IPS-18a (cell line): ENCODE data around the gene CCDC171.

Experiments used
- H3K27ac ChIP-seq: one replicate; pipeline ENCODE4 v1.5.1; 2013; ENCODE audit warnings: low read length
- H3K27me3 ChIP-seq: one replicate; pipeline ENCODE4 v1.6.1; 2013; ENCODE audit warnings: mild to moderate bottlenecking, low read length; ENCODE audit not compliant: control insufficient read depth, insufficient read depth
- H3K36me3 ChIP-seq: one replicate; pipeline ENCODE4 v1.6.1; 2013; ENCODE audit warnings: low read depth, low read length; ENCODE audit not compliant: control insufficient read depth
- H3K4me1 ChIP-seq: one replicate; pipeline ENCODE4 v1.6.1; 2013; ENCODE audit warnings: low read depth, low read length; ENCODE audit not compliant: control insufficient read depth
- H3K4me3 ChIP-seq: one replicate; pipeline ENCODE4 v1.5.1; 2013; ENCODE audit warnings: low read length
- H3K9ac ChIP-seq: one replicate; pipeline ENCODE4 v1.6.1; 2013; ENCODE audit warnings: mild to moderate bottlenecking, low read length, moderate library complexity
- H3K9me3 ChIP-seq: one replicate; pipeline ENCODE4 v1.6.1; 2013; ENCODE audit warnings: low read depth, low read length; ENCODE audit not compliant: control insufficient read depth

The CCDC171 gene

DNA sequence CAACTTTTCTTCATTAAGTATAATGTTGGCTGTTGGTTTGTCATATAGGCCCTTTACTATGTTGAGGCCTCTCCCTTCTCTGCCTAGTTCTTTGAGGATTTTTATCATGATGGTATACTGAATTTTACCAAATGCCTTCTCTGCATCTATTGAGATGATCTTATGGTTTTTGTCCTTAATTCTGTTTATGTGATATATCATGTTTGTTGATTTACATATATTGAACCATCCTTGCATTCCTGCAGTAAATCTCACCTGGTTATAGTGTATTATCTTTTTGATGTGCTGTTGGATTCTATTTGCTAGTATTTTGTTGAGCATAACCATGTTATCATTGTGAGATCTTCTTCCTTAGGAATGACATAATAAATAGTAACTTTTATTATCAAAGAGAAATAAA is 362.9 kb downstream of the CCDC171 start:
- Histone ChIP-seq H3K9me3 (no peaks in the 10 kb centered on the region), H3K4me3 (no peak overlapping the region), H3K27ac (no peak overlapping the region), H3K27me3 (no peaks in the 10 kb centered on the region), H3K4me1 (no peaks in the 10 kb centered on the region), H3K9ac (no peak overlapping the region), H3K36me3 (no peaks in the 10 kb centered on the region)

DNA sequence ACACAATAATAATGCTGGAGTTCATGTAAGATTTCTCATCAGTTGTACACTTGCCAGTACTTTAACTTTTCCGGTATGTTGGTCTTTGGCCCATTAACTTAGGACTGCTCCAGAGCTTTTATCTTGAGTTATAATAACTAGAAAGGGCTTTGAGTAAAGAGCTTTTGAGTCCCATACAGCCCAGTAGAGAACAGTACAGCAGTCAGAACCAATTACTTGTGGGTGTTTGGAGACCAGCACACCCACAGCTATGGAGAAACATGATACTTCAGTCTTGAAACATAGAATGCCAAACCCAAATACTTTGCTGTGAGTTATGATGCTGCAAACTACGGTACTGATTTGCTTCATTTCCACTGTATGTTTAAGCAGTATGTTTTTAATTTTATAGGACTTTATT is 374.3 kb downstream of the CCDC171 start:
- Histone ChIP-seq H3K27ac (no peak overlapping the region), H3K36me3 (no peaks in the 10 kb centered on the region), H3K9ac (no peak overlapping the region), H3K4me1 (no peaks in the 10 kb centered on the region), H3K9me3 (no peaks in the 10 kb centered on the region), H3K27me3 (no peaks in the 10 kb centered on the region), H3K4me3 (no peak overlapping the region)

DNA sequence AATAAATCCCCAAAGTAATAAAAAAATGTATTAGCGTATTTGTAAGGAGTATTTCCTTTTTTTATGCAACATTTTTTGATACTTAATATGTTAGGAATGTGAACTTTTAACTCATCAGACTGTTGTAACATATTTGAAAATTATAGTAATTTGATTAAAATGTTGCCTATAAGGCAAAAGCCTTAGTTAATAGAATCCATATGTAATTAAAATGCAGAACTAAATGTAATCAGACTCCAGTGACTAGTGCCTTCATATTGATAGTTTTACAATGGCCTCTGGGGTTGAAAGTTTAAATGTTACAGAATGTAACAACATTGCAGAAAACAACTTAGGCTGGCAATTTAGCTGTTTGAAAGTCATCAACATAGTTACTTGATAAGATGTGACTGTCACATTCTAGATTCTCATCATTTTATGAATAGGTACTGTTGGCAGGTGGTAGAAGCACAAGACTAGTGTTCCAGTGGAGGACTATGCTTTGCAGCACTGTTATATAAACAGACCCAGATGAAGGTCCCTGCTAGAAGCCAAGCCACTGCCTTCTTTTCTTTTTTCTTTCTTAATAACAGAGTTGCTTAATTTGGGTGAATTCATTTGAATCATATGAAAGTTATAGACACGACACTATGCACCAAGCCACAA is 382.9 kb downstream of the CCDC171 start:
- Histone ChIP-seq H3K27me3 (no peaks in the 10 kb centered on the region), H3K36me3 (no peaks in the 10 kb centered on the region), H3K27ac (no peak overlapping the region), H3K9me3 (no peaks in the 10 kb centered on the region), H3K4me1 (no peaks in the 10 kb centered on the region), H3K4me3 (no peak overlapping the region), H3K9ac (no peak overlapping the region)

DNA sequence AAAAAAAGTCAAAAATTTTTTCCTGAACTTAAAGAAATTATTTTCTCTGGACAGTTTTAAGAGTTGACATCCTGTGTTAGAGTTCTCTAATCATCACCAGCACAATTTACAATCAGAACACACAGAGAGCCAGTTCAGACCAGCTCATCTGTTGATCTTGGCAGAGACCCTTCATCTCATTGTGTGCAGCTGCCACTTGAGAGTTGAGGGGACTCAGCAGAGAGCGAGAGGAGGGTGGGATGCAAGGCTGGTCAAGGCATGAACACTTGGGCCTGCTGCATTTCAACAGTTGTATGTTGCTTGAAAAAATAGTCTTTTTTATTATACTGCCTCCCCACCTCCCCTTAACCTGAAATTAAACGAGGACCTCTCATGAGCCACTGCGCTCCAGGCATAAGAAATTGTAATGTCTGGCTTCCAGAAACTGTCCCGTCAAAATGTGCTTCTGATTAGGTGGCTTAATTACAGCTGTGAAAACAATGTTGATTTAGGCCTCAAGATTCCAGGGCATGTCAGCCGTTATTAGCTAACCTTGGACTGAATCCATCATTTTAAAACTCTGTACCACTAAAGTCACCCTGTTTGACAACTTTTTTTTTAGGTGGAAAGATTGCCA is 383.6 kb downstream of the CCDC171 start:
- no peaks in the 10 kb centered on the region for H3K27me3 ChIP-seq
- no peaks in the 10 kb centered on the region for H3K36me3 ChIP-seq
- no peak overlapping the region for H3K27ac ChIP-seq
- no peak overlapping the region for H3K4me3 ChIP-seq
- H3K9me3 ChIP-seq, result no peaks in the 10 kb centered on the region
- no peaks in the 10 kb centered on the region for H3K4me1 ChIP-seq
- H3K9ac ChIP-seq, result no peak overlapping the region

DNA sequence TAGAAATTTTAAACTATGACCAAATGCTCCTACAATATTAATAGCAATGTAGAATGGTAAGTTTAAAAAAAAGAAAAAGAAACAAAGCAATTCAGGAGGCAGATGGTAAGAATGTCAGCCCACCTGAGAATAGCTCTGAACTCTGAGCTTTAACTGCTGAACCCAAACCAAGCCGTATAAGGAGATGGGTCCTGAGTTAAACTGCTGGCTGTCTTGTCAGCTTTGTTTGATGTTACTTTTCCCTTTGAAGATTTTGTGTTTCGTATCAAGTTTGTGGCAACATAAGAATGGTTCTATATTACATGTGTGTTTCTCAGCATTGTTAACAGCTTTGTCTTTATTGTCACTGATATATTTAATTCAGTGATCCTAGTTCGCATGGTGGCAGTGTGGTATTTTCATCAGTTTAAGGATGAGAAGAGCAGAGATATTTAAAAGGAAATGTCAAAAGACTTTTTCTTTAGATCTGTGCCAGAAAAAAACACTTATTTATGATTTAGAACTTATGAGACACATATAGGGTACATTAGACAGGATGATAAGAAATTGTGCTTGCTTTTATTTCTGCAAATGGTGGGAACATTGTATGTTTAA is 390.1 kb downstream of the CCDC171 start:
- Histone ChIP-seq H3K9ac (no peak overlapping the region), H3K36me3 (no peaks in the 10 kb centered on the region), H3K27ac (no peak overlapping the region), H3K4me1 (peaks cover 9% of the 10 kb centered on the region), H3K4me3 (no peak overlapping the region), H3K9me3 (no peaks in the 10 kb centered on the region), H3K27me3 (no peaks in the 10 kb centered on the region)

DNA sequence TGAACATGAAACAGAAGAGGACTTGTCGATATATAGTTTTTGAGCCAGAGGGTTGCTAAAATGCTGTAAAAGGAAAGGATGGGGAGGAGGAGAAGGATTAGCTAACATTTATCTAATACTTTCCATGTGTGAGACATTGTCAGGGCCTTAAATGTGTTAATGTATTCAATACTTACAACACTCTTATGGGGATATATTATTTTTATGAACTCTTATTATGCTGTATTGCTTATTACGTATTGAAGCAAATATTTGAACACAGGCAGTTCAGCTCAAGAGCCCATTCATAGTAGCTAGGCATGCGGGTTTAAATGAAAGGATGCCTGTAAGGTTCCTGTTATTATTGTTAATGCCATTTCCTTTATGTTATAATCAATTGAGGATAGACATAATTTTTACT is 391.5 kb downstream of the CCDC171 start:
- no peak overlapping the region for H3K27ac ChIP-seq
- H3K36me3 ChIP-seq, result no peaks in the 10 kb centered on the region
- no peak overlapping the region for H3K9ac ChIP-seq
- no peaks in the 10 kb centered on the region for H3K9me3 ChIP-seq
- no peaks in the 10 kb centered on the region for H3K27me3 ChIP-seq
- peaks cover 9% of the 10 kb centered on the region for H3K4me1 ChIP-seq
- H3K4me3 ChIP-seq, result no peak overlapping the region

DNA sequence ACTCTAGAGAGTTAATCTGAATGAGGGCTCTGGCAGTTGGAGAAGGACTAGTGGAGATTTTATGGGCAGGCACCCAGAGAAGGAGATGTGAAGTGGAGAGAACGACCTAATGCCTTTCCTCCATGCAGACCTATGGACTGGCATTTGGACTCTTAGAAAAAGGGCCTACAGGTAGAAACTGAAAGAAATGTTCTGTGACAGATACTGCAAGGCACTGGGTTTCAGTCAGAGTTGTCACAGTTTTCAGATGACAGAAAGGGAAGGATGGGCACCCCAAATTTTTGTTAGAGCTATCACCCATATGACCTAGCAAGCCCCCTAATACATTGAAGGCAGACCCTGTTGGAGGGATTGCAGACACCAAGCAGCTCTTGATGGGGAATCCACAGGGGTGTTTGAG is 406.8 kb downstream of the CCDC171 start:
- H3K9me3 ChIP-seq, result no peaks in the 10 kb centered on the region
- H3K27ac ChIP-seq, result no peak overlapping the region
- H3K9ac ChIP-seq, result no peak overlapping the region
- H3K36me3 ChIP-seq, result no peaks in the 10 kb centered on the region
- no peaks in the 10 kb centered on the region for H3K4me1 ChIP-seq
- H3K27me3 ChIP-seq, result no peaks in the 10 kb centered on the region
- H3K4me3 ChIP-seq, result no peak overlapping the region

DNA sequence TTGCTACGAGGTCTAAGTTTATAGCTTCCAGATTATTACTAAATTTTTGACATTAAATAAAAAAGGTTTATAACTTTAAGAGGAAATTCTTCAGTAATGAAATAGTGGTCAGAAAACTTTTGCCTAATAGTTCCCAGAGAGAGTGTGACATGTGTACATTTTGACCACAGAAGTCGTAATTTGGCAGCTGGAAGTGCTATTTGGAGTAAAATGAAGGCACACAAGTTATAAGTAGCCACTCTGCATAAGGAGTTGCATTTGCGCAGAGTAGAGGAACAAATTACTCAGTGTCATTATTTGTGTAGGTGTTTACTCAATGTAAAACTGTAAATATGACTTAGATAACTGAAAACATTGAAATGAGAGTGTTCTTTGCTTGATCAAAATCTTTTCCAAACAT is 408.4 kb downstream of the CCDC171 start:
- H3K27ac ChIP-seq, result no peak overlapping the region

DNA sequence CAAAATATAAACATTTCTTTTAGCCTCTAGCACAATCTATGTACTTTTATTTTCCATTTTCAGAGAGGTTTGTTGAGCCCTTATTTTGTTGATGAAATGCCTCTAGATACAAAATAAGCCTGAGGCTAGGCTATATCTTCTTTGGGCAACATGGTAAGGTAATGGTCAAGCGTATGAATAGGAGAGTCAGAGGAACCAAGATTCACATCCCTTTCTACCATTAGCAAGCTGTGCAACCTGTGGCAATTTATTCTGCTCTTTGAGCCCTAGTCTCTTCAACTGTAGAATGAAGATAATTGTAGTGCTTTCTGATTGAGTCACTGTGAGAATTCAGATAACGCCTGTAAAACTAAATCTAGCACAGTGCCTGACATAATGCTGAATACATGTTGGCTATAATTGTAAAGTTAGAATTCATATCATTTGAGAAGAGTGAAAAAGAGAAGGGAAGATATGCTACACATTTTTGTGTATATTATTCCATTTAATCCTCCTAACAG is 412.5 kb downstream of the CCDC171 start:
- H3K9me3 ChIP-seq, result no peaks in the 10 kb centered on the region
- no peaks in the 10 kb centered on the region for H3K36me3 ChIP-seq
- no peak overlapping the region for H3K27ac ChIP-seq
- H3K27me3 ChIP-seq, result no peaks in the 10 kb centered on the region
- no peaks in the 10 kb centered on the region for H3K4me1 ChIP-seq
- no peak overlapping the region for H3K9ac ChIP-seq
- H3K4me3 ChIP-seq, result no peak overlapping the region

More for the DNA sequence above, 408.4 kb downstream of the CCDC171 start:
- no peak overlapping the region for H3K9ac ChIP-seq
- H3K36me3 ChIP-seq, result no peaks in the 10 kb centered on the region
- no peaks in the 10 kb centered on the region for H3K4me1 ChIP-seq
- H3K9me3 ChIP-seq, result no peaks in the 10 kb centered on the region
- no peaks in the 10 kb centered on the region for H3K27me3 ChIP-seq
- H3K4me3 ChIP-seq, result no peak overlapping the region

DNA sequence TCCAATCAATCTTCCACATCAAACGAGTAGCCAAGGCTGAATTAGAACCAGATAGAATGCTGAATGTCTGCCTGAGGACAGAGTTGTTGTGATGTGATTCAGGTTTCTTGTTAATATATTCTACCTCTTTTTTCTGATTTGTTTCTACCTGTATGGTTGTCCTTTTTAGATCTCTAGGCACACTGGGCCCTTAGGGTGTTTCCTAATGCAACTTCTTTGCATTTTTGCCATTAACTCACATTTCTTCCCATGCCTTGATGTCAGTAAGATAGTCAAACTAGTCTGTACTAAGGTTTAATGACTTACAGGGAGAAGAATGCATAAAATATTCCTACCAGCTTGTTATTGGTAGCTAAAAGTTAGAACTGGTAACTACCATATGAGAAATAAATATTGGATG is 413.6 kb downstream of the CCDC171 start:
- no peak overlapping the region for H3K9ac ChIP-seq
- H3K27ac ChIP-seq, result no peak overlapping the region
- H3K36me3 ChIP-seq, result no peaks in the 10 kb centered on the region
- no peaks in the 10 kb centered on the region for H3K4me1 ChIP-seq
- no peaks in the 10 kb centered on the region for H3K27me3 ChIP-seq
- no peak overlapping the region for H3K4me3 ChIP-seq
- H3K9me3 ChIP-seq, result no peaks in the 10 kb centered on the region

DNA sequence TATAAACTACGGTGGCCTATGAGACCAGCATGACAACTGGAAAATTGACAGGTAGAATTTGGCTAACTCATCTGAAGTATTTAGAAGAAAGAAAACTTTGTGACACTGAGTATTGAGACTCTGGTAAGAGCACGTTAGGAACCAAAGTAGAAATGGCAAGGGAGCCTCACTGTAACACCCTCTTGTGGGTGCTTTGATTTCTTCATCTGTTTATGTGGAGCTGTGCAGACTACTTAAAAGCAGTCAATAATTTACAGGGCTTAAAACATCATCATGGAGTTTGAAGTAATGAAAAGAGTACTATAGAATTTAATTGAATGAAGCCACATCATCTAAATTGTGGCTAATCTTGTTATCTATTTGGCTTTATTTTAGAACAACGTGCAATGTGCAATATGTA is 414.2 kb downstream of the CCDC171 start:
- Histone ChIP-seq H3K27ac (no peak overlapping the region), H3K36me3 (no peaks in the 10 kb centered on the region), H3K4me1 (no peaks in the 10 kb centered on the region), H3K4me3 (no peak overlapping the region), H3K27me3 (no peaks in the 10 kb centered on the region), H3K9ac (no peak overlapping the region), H3K9me3 (no peaks in the 10 kb centered on the region)

DNA sequence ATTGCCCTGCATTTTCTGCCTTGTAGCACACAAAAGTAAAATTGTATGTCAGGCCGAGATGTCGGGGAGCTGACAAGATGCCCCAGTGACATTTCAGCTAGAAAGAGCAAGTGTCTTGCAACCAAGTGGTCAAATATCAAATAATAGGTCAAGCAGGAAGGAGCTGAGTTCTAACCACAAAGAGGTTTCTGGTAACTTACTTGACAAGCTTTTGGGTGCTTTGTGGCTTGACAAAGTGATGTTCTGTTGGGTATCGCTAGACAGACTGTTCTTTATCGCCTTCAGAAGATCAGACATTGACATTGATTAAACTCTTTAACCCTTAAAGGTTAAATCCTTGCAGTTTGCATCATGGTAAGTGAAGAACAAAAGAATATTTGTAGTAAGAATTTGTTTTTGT is 419.9 kb downstream of the CCDC171 start:
- H3K27me3 ChIP-seq, result no peaks in the 10 kb centered on the region
- H3K27ac ChIP-seq, result no peak overlapping the region
- no peak overlapping the region for H3K4me3 ChIP-seq
- H3K36me3 ChIP-seq, result no peaks in the 10 kb centered on the region
- H3K9ac ChIP-seq, result no peak overlapping the region
- no peaks in the 10 kb centered on the region for H3K4me1 ChIP-seq
- H3K9me3 ChIP-seq, result no peaks in the 10 kb centered on the region
